ENCODE measurements around the gene DCLRE1A.

The DCLRE1A gene

GRCh38 chr10:113791691-113792090, 62.2 kb downstream of the DCLRE1A start:
- in situ Hi-C loops (cut with MboI; ENCODE audit: low sequenced_read_pairs), result loop anchor here (10.0 kb wide), 1 partner anchor 303 kb away; no protein-coding TSS in a partner anchor

- in situ Hi-C loops (cut with MboI; ENCODE audit: low sequenced_read_pairs), result no loop called here
Observed at GRCh38 chr10:113788604-113789083, 65.2 kb downstream of the DCLRE1A start.
